ENCODE results near the gene CYP24A1. TPM values are rescaled to one million over a fixed set of nuclear protein-coding genes. Genes with fewer than 3 reads are reported as not detected.

The CYP24A1 gene
- polyA plus RNA-seq, 1 of the 3 experiments (the other 2 are of a cell fraction), result 8.8 TPM

DNA sequence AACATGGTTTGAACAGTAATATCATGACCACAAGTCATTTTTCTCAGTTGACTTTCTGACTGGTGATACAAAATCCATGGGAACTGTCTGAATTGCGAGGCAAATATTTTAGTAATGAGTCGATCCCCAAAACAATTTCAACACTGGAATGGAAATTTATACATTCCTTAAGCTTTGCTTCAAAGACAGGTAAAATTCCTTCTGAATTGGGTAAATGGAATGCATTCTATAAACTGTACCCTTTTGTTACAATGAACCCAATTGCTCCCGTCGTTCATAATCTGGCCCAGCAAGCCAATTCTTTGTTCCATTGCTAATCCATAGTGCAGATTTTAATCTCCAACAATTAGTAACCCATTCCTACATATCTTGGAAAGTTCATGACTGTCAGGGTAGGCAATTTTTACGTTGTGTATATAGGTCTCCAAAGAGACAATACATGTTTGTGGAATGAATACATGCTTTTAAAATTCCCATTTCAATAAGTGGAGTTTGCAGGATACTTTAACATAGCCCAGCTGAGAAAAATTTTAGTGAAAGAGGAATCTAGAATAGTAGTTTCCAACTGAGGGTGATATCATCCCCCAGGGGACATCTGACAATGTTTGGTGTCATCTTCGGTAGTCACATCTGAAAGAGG is 32.7 kb downstream of the CYP24A1 start (continued):
- TF ChIP-seq, protein P1, sequence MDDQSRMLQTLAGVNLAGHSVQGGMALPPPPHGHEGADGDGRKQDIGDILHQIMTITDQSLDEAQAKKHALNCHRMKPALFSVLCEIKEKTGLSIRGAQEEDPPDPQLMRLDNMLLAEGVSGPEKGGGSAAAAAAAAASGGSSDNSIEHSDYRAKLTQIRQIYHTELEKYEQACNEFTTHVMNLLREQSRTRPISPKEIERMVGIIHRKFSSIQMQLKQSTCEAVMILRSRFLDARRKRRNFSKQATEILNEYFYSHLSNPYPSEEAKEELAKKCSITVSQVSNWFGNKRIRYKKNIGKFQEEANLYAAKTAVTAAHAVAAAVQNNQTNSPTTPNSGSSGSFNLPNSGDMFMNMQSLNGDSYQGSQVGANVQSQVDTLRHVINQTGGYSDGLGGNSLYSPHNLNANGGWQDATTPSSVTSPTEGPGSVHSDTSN (IDR thresholded peaks at IDR 0.05), result peak; percentile 55
- peak; percentile 51 for TF ChIP-seq JUND (IDR thresholded peaks at IDR 0.05)
- TF ChIP-seq RCOR1 (IDR thresholded peaks at IDR 0.05; ENCODE audit: low read length), result no peak
- no peak for TF ChIP-seq SMC3 (IDR thresholded peaks at IDR 0.05; ENCODE audit: low read depth, low read length)

DNA sequence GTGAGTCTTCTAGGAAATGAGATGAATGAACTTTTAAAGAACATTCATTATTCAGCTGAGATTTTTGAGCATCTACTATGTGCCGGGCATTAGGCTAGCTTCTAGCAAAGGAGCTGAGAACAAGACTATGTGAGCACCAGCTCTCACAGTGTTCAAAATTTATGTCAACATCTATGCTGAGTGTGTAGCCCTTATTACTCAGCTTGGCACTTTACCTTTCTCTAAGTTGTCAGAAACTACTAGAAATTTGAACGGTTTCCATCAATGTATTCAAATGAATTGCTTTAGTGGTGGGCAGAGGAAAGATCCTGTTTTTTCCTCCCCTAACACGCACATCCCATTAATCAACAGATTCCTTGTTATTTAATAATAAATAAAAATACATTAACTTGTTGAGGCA is 33.3 kb downstream of the CYP24A1 start:
- ChIA-PET CTCF (interaction anchor here (0.8 to 5.2 kb wide), 3 partner anchors 45 to 68 kb away, joined by 3 to 22 read pairs (median 3); partner anchors contain the start of gene PFDN4), POLR2A (no interaction called here)
- H3K36me3 ChIP-seq (replicated peaks in 1 of 2; ENCODE audit: control insufficient read depth in 1 of 2, insufficient read depth in 2 of 2, low read length in 1 of 2), result no peaks in the 10 kb centered on the region
- H2AFZ ChIP-seq (ENCODE audit: low read depth), result no peak overlapping the region
- no peaks in the 10 kb centered on the region for H3K9me2 ChIP-seq
- peaks cover 26% of the 10 kb centered on the region for H3F3A ChIP-seq (replicated peaks; ENCODE audit: insufficient read depth)
- TF ChIP-seq EP300 (IDR thresholded peaks at IDR 0.05; ENCODE audit: borderline replicate concordance in 1 of 2, low read depth in 1 of 2, low read length in 1 of 2) (no peak), EZH2phosphoT487 (IDR thresholded peaks at IDR 0.05; ENCODE audit: borderline replicate concordance, low read depth) (no peak), CHD2 (IDR thresholded peaks at IDR 0.05; ENCODE audit: low read length, partially characterized antibody) (no peak), RFX5 (IDR thresholded peaks at IDR 0.05; ENCODE audit: low read length) (no peak), TAF1 (IDR thresholded peaks at IDR 0.05; ENCODE audit: borderline replicate concordance, low read depth, low read length) (no peak), FOSL2 (IDR thresholded peaks at IDR 0.05; ENCODE audit: borderline replicate concordance, low read depth) (no peak), GABPA (IDR thresholded peaks at IDR 0.05; ENCODE audit: low read depth) (no peak), NRF1 (IDR thresholded peaks at IDR 0.05; ENCODE audit: low read depth, low read length) (no peak), FOXJ3 (CRISPR knock-in tag; IDR thresholded peaks at IDR 0.05) (no peak), SIN3A (IDR thresholded peaks at IDR 0.05; ENCODE audit: borderline replicate concordance, low read depth, low read length) (no peak), RCOR1 (IDR thresholded peaks at IDR 0.05; ENCODE audit: low read length) (no peak)
- TF ChIP-seq, protein P2, sequence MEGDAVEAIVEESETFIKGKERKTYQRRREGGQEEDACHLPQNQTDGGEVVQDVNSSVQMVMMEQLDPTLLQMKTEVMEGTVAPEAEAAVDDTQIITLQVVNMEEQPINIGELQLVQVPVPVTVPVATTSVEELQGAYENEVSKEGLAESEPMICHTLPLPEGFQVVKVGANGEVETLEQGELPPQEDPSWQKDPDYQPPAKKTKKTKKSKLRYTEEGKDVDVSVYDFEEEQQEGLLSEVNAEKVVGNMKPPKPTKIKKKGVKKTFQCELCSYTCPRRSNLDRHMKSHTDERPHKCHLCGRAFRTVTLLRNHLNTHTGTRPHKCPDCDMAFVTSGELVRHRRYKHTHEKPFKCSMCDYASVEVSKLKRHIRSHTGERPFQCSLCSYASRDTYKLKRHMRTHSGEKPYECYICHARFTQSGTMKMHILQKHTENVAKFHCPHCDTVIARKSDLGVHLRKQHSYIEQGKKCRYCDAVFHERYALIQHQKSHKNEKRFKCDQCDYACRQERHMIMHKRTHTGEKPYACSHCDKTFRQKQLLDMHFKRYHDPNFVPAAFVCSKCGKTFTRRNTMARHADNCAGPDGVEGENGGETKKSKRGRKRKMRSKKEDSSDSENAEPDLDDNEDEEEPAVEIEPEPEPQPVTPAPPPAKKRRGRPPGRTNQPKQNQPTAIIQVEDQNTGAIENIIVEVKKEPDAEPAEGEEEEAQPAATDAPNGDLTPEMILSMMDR (IDR thresholded peaks at IDR 0.05), result no peak
- TF ChIP-seq, protein P3, sequence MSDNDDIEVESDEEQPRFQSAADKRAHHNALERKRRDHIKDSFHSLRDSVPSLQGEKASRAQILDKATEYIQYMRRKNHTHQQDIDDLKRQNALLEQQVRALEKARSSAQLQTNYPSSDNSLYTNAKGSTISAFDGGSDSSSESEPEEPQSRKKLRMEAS (IDR thresholded peaks at IDR 0.05; ENCODE audit: low read depth), result no peak
- TF ChIP-seq, protein P4, sequence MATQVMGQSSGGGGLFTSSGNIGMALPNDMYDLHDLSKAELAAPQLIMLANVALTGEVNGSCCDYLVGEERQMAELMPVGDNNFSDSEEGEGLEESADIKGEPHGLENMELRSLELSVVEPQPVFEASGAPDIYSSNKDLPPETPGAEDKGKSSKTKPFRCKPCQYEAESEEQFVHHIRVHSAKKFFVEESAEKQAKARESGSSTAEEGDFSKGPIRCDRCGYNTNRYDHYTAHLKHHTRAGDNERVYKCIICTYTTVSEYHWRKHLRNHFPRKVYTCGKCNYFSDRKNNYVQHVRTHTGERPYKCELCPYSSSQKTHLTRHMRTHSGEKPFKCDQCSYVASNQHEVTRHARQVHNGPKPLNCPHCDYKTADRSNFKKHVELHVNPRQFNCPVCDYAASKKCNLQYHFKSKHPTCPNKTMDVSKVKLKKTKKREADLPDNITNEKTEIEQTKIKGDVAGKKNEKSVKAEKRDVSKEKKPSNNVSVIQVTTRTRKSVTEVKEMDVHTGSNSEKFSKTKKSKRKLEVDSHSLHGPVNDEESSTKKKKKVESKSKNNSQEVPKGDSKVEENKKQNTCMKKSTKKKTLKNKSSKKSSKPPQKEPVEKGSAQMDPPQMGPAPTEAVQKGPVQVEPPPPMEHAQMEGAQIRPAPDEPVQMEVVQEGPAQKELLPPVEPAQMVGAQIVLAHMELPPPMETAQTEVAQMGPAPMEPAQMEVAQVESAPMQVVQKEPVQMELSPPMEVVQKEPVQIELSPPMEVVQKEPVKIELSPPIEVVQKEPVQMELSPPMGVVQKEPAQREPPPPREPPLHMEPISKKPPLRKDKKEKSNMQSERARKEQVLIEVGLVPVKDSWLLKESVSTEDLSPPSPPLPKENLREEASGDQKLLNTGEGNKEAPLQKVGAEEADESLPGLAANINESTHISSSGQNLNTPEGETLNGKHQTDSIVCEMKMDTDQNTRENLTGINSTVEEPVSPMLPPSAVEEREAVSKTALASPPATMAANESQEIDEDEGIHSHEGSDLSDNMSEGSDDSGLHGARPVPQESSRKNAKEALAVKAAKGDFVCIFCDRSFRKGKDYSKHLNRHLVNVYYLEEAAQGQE (IDR thresholded peaks at IDR 0.05; ENCODE audit: low read depth, low read length), result no peak
- TF ChIP-seq, protein P5, sequence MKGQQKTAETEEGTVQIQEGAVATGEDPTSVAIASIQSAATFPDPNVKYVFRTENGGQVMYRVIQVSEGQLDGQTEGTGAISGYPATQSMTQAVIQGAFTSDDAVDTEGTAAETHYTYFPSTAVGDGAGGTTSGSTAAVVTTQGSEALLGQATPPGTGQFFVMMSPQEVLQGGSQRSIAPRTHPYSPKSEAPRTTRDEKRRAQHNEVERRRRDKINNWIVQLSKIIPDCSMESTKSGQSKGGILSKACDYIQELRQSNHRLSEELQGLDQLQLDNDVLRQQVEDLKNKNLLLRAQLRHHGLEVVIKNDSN (IDR thresholded peaks at IDR 0.05; ENCODE audit: borderline replicate concordance, low read depth), result no peak
- TF ChIP-seq, protein P6, sequence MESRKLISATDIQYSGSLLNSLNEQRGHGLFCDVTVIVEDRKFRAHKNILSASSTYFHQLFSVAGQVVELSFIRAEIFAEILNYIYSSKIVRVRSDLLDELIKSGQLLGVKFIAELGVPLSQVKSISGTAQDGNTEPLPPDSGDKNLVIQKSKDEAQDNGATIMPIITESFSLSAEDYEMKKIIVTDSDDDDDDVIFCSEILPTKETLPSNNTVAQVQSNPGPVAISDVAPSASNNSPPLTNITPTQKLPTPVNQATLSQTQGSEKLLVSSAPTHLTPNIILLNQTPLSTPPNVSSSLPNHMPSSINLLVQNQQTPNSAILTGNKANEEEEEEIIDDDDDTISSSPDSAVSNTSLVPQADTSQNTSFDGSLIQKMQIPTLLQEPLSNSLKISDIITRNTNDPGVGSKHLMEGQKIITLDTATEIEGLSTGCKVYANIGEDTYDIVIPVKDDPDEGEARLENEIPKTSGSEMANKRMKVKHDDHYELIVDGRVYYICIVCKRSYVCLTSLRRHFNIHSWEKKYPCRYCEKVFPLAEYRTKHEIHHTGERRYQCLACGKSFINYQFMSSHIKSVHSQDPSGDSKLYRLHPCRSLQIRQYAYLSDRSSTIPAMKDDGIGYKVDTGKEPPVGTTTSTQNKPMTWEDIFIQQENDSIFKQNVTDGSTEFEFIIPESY (IDR thresholded peaks at IDR 0.05; ENCODE audit: borderline replicate concordance, low read depth), result no peak
- no peak overlapping the region for H3K4me3 ChIP-seq (ENCODE audit: low read depth in 2 of 2, low read length in 1 of 2)
- peaks cover 0 to 6% of the 10 kb centered on the region in 2 experiments; a peak in 2 of 4 replicates for H3K4me1 ChIP-seq (ENCODE audit: control insufficient read depth in 1 of 2, insufficient read depth in 2 of 2, low read depth in 1 of 2, low read length in 1 of 2)
- no peaks in the 10 kb centered on the region for H3K9me3 ChIP-seq
- peak overlapping the region; percentile 56; the same call in 1 of the 2 replicates for H3K9ac ChIP-seq
- no peaks in the 10 kb centered on the region for H4K20me1 ChIP-seq (ENCODE audit: insufficient read depth)
- DNase-seq, result no peak
- no peak overlapping the region for H3K4me2 ChIP-seq
- 38% methylated on average over 3 of the region's 3 CpGs for WGBS (ENCODE audit: low lambda C conversion rate)
- peak overlapping the region in 1 of 2 experiments; percentile 81; a peak in 2 of 4 replicates for H3K27ac ChIP-seq (ENCODE audit: low read depth in 2 of 2, low read length in 1 of 2)
- H3K27me3 ChIP-seq (ENCODE audit: insufficient read depth), result no peaks in the 10 kb centered on the region
- no peaks in the 10 kb centered on the region for H3K79me2 ChIP-seq (ENCODE audit: insufficient read depth)

Measured in SK-N-SH (cell line).